ENCODE results near the gene ITGA2.

The ITGA2 gene

GRCh38 chr5:52994266-52994665 lies 5.1 kb downstream of the ITGA2 start:
- TF ChIP-seq EZH2phosphoT487 (conservative IDR thresholded peaks at IDR 0.05; ENCODE audit: low read length), result no peak
- TF ChIP-seq, protein P1, sequence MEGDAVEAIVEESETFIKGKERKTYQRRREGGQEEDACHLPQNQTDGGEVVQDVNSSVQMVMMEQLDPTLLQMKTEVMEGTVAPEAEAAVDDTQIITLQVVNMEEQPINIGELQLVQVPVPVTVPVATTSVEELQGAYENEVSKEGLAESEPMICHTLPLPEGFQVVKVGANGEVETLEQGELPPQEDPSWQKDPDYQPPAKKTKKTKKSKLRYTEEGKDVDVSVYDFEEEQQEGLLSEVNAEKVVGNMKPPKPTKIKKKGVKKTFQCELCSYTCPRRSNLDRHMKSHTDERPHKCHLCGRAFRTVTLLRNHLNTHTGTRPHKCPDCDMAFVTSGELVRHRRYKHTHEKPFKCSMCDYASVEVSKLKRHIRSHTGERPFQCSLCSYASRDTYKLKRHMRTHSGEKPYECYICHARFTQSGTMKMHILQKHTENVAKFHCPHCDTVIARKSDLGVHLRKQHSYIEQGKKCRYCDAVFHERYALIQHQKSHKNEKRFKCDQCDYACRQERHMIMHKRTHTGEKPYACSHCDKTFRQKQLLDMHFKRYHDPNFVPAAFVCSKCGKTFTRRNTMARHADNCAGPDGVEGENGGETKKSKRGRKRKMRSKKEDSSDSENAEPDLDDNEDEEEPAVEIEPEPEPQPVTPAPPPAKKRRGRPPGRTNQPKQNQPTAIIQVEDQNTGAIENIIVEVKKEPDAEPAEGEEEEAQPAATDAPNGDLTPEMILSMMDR (IDR thresholded peaks at IDR 0.05; ENCODE audit: insufficient read depth, low read length, poor library complexity, severe bottlenecking), result no peak
- no peaks in the 10 kb centered on the region for H3K36me3 ChIP-seq (ENCODE audit: low read length)
- no peak overlapping the region for H3K9ac ChIP-seq (ENCODE audit: low read length)
- no peaks in the 10 kb centered on the region for H3K9me3 ChIP-seq (ENCODE audit: insufficient read depth, low read length)
- no peak overlapping the region for H3K4me2 ChIP-seq (ENCODE audit: low read depth, low read length, poor library complexity, severe bottlenecking)
- no peaks in the 10 kb centered on the region for H3K9me2 ChIP-seq (replicated peaks; ENCODE audit: insufficient read depth, low read length)
- no peak overlapping the region for H3K27ac ChIP-seq (ENCODE audit: low read depth, low read length)
- no peak overlapping the region for H3K4me3 ChIP-seq (ENCODE audit: insufficient read depth, low read length, poor library complexity, severe bottlenecking)
- no peaks in the 10 kb centered on the region for H3K79me2 ChIP-seq (ENCODE audit: insufficient read depth, low read length)
- H3F3A ChIP-seq (ENCODE audit: insufficient read depth), result no peaks in the 10 kb centered on the region
- H2AFZ ChIP-seq (ENCODE audit: low read depth, low read length, severe bottlenecking), result no peak overlapping the region
- no peaks in the 10 kb centered on the region for H3K27me3 ChIP-seq (ENCODE audit: low read length)
- no peaks in the 10 kb centered on the region for H4K20me1 ChIP-seq (ENCODE audit: low read depth, low read length)

DNA sequence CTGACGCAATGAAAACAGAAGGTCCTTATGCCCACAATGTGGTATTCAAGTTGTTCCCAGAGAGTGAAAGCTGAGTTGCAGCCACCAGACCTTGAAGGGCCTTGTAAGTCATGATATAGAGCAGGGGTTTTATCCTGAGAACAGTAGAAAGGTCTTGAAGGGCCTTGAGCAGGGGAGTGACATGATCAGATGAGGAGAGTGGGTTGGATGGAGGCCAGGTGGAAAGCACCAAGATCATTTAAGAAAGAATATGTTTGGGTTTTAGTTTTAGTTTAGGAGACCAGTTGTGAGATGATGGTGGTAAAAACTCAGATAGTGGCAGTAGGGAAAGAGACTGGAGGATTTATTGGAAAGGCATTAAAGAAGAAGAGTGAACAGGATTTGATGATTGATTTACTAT lies 5.9 kb downstream of the ITGA2 start:
- Histone ChIP-seq H4K20me1 (ENCODE audit: low read depth, low read length) (no peaks in the 10 kb centered on the region), H3K79me2 (ENCODE audit: insufficient read depth, low read length) (no peaks in the 10 kb centered on the region), H3K27me3 (ENCODE audit: low read length) (no peaks in the 10 kb centered on the region), H3K4me3 (ENCODE audit: insufficient read depth, low read length, poor library complexity, severe bottlenecking) (no peak overlapping the region), H3K27ac (ENCODE audit: low read depth, low read length) (no peak overlapping the region), H3F3A (ENCODE audit: insufficient read depth) (no peaks in the 10 kb centered on the region), H2AFZ (ENCODE audit: low read depth, low read length, severe bottlenecking) (no peak overlapping the region), H3K36me3 (ENCODE audit: low read length) (no peaks in the 10 kb centered on the region), H3K4me2 (ENCODE audit: low read depth, low read length, poor library complexity, severe bottlenecking) (no peak overlapping the region), H3K9ac (ENCODE audit: low read length) (no peak overlapping the region), H3K9me3 (ENCODE audit: insufficient read depth, low read length) (no peaks in the 10 kb centered on the region), H3K9me2 (replicated peaks; ENCODE audit: insufficient read depth, low read length) (no peaks in the 10 kb centered on the region)
- TF ChIP-seq EZH2phosphoT487 (conservative IDR thresholded peaks at IDR 0.05; ENCODE audit: low read length), result no peak
- TF ChIP-seq, protein P1 (IDR thresholded peaks at IDR 0.05; ENCODE audit: insufficient read depth, low read length, poor library complexity, severe bottlenecking), result no peak

- no peaks in the 10 kb centered on the region for H3F3A ChIP-seq (ENCODE audit: insufficient read depth)
- H3K79me2 ChIP-seq (ENCODE audit: insufficient read depth, low read length), result no peaks in the 10 kb centered on the region
- no peaks in the 10 kb centered on the region for H3K36me3 ChIP-seq (ENCODE audit: low read length)
- no peaks in the 10 kb centered on the region for H3K9me3 ChIP-seq (ENCODE audit: insufficient read depth, low read length)
- H3K9ac ChIP-seq (ENCODE audit: low read length), result no peak overlapping the region
- H3K4me2 ChIP-seq (ENCODE audit: low read depth, low read length, poor library complexity, severe bottlenecking), result no peak overlapping the region
- H4K20me1 ChIP-seq (ENCODE audit: low read depth, low read length), result no peaks in the 10 kb centered on the region
- TF ChIP-seq EZH2phosphoT487 (conservative IDR thresholded peaks at IDR 0.05; ENCODE audit: low read length), result no peak
- no peaks in the 10 kb centered on the region for H3K27me3 ChIP-seq (ENCODE audit: low read length)
- H3K27ac ChIP-seq (ENCODE audit: low read depth, low read length), result no peak overlapping the region
- H3K9me2 ChIP-seq (replicated peaks; ENCODE audit: insufficient read depth, low read length), result no peaks in the 10 kb centered on the region
- H3K4me3 ChIP-seq (ENCODE audit: insufficient read depth, low read length, poor library complexity, severe bottlenecking), result no peak overlapping the region
- no peak overlapping the region for H2AFZ ChIP-seq (ENCODE audit: low read depth, low read length, severe bottlenecking)
These were observed 6.8 kb downstream of the ITGA2 start for GRCh38 chr5:52995914-52996313.

GRCh38 chr5:52996979-52997378 lies 7.8 kb downstream of the ITGA2 start:
- H3K9me3 ChIP-seq (ENCODE audit: insufficient read depth, low read length), result no peaks in the 10 kb centered on the region
- H3K79me2 ChIP-seq (ENCODE audit: insufficient read depth, low read length), result no peaks in the 10 kb centered on the region
- TF ChIP-seq, protein P1 (IDR thresholded peaks at IDR 0.05; ENCODE audit: insufficient read depth, low read length, poor library complexity, severe bottlenecking), result no peak
- no peak for TF ChIP-seq EZH2phosphoT487 (conservative IDR thresholded peaks at IDR 0.05; ENCODE audit: low read length)
- H3K27me3 ChIP-seq (ENCODE audit: low read length), result no peaks in the 10 kb centered on the region
- no peak overlapping the region for H2AFZ ChIP-seq (ENCODE audit: low read depth, low read length, severe bottlenecking)
- H3K4me3 ChIP-seq (ENCODE audit: insufficient read depth, low read length, poor library complexity, severe bottlenecking), result no peak overlapping the region
- no peak overlapping the region for H3K9ac ChIP-seq (ENCODE audit: low read length)
- H3K27ac ChIP-seq (ENCODE audit: low read depth, low read length), result no peak overlapping the region
- no peaks in the 10 kb centered on the region for H3K36me3 ChIP-seq (ENCODE audit: low read length)
- no peaks in the 10 kb centered on the region for H3F3A ChIP-seq (ENCODE audit: insufficient read depth)
- H3K9me2 ChIP-seq (replicated peaks; ENCODE audit: insufficient read depth, low read length), result no peaks in the 10 kb centered on the region
- no peak overlapping the region for H3K4me2 ChIP-seq (ENCODE audit: low read depth, low read length, poor library complexity, severe bottlenecking)
- H4K20me1 ChIP-seq (ENCODE audit: low read depth, low read length), result no peaks in the 10 kb centered on the region
